IMR-90 (cell line): Measurements from ENCODE around the gene DNAJC11.

Experiments
- CTCF ChIP-seq: conservative IDR thresholded peaks from 2 replicates; pipeline ENCODE4 v1.5.1; 2012; ENCODE audit warnings: mild to moderate bottlenecking, low read depth, low read length, improper control_type of control experiment
- POLR2A ChIP-seq: IDR thresholded peaks from 2 replicates; pipeline ENCODE4 v1.6.1; 2012; ENCODE audit warnings: mild to moderate bottlenecking, low read depth, low read length
- SMC3 ChIP-seq: fragments of 150-350 bp; IDR thresholded peaks from 2 replicates; pipeline ENCODE4 v1.6.1; 2016; ENCODE audit warnings: low read depth, mild to moderate bottlenecking, antibody characterized with exemption, low read length, moderate library complexity

GRCh38 chr1:6625584-6626149 lies 75.9 kb downstream of the DNAJC11 start:
- TF ChIP-seq CTCF (no peak), POLR2A (no peak), SMC3 (no peak)
